ENCODE data around the gene RANBP3L. TPM values are rescaled to one million over a fixed set of nuclear protein-coding genes. Genes with fewer than 3 reads are reported as not detected.

RANBP3L gene
- total and polyA plus RNA-seq, 4 donors = 0.33 to 9.2 (median 2.1) TPM

- 33% methylated on average over 6 of the region's 6 CpGs for WGBS
- Histone ChIP-seq H3K9me3 (ENCODE audit: control insufficient read depth in 4 of 4, low read length in 3 of 4) (no peaks in the 10 kb centered on the region), H3K27me3 (ENCODE audit: control insufficient read depth in 4 of 4, insufficient read depth in 4 of 4, low read length in 3 of 4) (no peaks in the 10 kb centered on the region), H3K9ac (ENCODE audit: low read depth in 1 of 2, low read length in 2 of 2) (no peak overlapping the region), H3K36me3 (ENCODE audit: control insufficient read depth in 4 of 4, insufficient read depth in 3 of 4, low read depth in 1 of 4, low read length in 3 of 4) (no peaks in the 10 kb centered on the region), H3K27ac (ENCODE audit: low read depth in 1 of 2, low read length in 2 of 2) (peak overlapping the region; percentile 33 to 54), H3K4me1 (ENCODE audit: control insufficient read depth in 4 of 4, insufficient read depth in 4 of 4, low read length in 3 of 4) (peaks cover 6 to 51% (median 41%) of the 10 kb centered on the region in 4 donors), H3K4me3 (ENCODE audit: low read depth in 1 of 3, low read length in 3 of 3) (peak overlapping the region in 1 of 3 donors; percentile 4)
- TF ChIP-seq FOXA2 (IDR thresholded peaks at IDR 0.05) (no peak), YY1 (IDR thresholded peaks at IDR 0.05) (peak; percentile 85), JUND (IDR thresholded peaks at IDR 0.05) (no peak), ZBTB33 (IDR thresholded peaks at IDR 0.05) (no peak), TAF1 (conservative IDR thresholded peaks at IDR 0.05) (no peak), EGR1 (IDR thresholded peaks at IDR 0.05; ENCODE audit: low read depth in 2 of 2) (peak in 1 of 2 donors; percentile 27), FOXA1 (IDR thresholded peaks at IDR 0.05) (peak; percentile 8), RXRA (IDR thresholded peaks at IDR 0.05) (peak; percentile 66 to 77), GABPA (IDR thresholded peaks at IDR 0.05 in 1 of 2, conservative IDR thresholded peaks at IDR 0.05 in 1 of 2) (no peak), NR2F2 (IDR thresholded peaks at IDR 0.05) (no peak), ATF3 (IDR thresholded peaks at IDR 0.05) (no peak), SP1 (IDR thresholded peaks at IDR 0.05) (peak; percentile 39), HNF4G (IDR thresholded peaks at IDR 0.05) (no peak), RAD21 (IDR thresholded peaks at IDR 0.05) (peak in 1 of 2 donors; percentile 27), HNF4A (conservative IDR thresholded peaks at IDR 0.05) (peak; percentile 26 to 29), CTCF (IDR thresholded peaks at IDR 0.05; ENCODE audit: low read depth, low read length, missing input control) (no peak)
- TF ChIP-seq, protein P1, sequence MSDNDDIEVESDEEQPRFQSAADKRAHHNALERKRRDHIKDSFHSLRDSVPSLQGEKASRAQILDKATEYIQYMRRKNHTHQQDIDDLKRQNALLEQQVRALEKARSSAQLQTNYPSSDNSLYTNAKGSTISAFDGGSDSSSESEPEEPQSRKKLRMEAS (IDR thresholded peaks at IDR 0.05) = peak; percentile 65
- TF ChIP-seq, protein P2, sequence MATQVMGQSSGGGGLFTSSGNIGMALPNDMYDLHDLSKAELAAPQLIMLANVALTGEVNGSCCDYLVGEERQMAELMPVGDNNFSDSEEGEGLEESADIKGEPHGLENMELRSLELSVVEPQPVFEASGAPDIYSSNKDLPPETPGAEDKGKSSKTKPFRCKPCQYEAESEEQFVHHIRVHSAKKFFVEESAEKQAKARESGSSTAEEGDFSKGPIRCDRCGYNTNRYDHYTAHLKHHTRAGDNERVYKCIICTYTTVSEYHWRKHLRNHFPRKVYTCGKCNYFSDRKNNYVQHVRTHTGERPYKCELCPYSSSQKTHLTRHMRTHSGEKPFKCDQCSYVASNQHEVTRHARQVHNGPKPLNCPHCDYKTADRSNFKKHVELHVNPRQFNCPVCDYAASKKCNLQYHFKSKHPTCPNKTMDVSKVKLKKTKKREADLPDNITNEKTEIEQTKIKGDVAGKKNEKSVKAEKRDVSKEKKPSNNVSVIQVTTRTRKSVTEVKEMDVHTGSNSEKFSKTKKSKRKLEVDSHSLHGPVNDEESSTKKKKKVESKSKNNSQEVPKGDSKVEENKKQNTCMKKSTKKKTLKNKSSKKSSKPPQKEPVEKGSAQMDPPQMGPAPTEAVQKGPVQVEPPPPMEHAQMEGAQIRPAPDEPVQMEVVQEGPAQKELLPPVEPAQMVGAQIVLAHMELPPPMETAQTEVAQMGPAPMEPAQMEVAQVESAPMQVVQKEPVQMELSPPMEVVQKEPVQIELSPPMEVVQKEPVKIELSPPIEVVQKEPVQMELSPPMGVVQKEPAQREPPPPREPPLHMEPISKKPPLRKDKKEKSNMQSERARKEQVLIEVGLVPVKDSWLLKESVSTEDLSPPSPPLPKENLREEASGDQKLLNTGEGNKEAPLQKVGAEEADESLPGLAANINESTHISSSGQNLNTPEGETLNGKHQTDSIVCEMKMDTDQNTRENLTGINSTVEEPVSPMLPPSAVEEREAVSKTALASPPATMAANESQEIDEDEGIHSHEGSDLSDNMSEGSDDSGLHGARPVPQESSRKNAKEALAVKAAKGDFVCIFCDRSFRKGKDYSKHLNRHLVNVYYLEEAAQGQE (IDR thresholded peaks at IDR 0.05) = peak; percentile 27
- no peak for DNase-seq (ENCODE audit: low spot score)
These were observed 27.7 kb downstream of the RANBP3L start for GRCh38 chr5:36273809-36274526.

Measured in liver (tissue), 9 donors.